Astrocyte (in vitro differentiated cells and primary cell): ENCODE data around the gene KLK5. TPM values are rescaled to one million over a fixed set of nuclear protein-coding genes. Genes with fewer than 3 reads are reported as not detected.

Source experiments
- DNase-seq: peaks from one replicate; pipeline ENCODE4 v3.0.0-alpha.2; 2010; ENCODE audit warnings: low read depth
- FAIRE-seq: peaks from 2 replicates; lab custom pipeline; 2011; peaks lifted over from hg19 to GRCh38; lab: Jason Lieb, UNC
- H2AFZ ChIP-seq: 2 replicates; pipeline ENCODE4 v1.6.0; 2012; ENCODE audit warnings: low read depth, low read length, inconsistent platforms
- H3K27ac ChIP-seq: 2 replicates; pipeline ENCODE4 v1.5.1; 2011; ENCODE audit warnings: low read depth, low read length, inconsistent platforms
- H3K27me3 ChIP-seq: 2 replicates; pipeline ENCODE4 v1.6.0; 2011; ENCODE audit warnings: low read length, inconsistent platforms; ENCODE audit not compliant: insufficient read depth
- H3K36me3 ChIP-seq: 2 replicates; pipeline ENCODE4 v1.5.1; 2011; ENCODE audit warnings: low read length, inconsistent platforms; ENCODE audit not compliant: insufficient read depth
- H3K4me1 ChIP-seq: 2 replicates; pipeline ENCODE4 v1.5.1; 2011; ENCODE audit warnings: low read length, inconsistent platforms; ENCODE audit not compliant: insufficient read depth
- H3K4me2 ChIP-seq: 2 replicates; pipeline ENCODE4 v1.6.0; 2012; ENCODE audit warnings: low read length, inconsistent platforms
- H3K4me3 ChIP-seq: 2 replicates; pipeline ENCODE4 v1.5.1; 2011; ENCODE audit warnings: low read depth, mild to moderate bottlenecking, low read length, inconsistent platforms; ENCODE audit not compliant: insufficient read depth
- H3K79me2 ChIP-seq: 2 replicates; pipeline ENCODE4 v1.6.0; 2012; ENCODE audit warnings: mild to moderate bottlenecking, low read length, inconsistent platforms; ENCODE audit not compliant: insufficient read depth
- H3K9ac ChIP-seq: 2 replicates; pipeline ENCODE4 v1.6.0; 2012; ENCODE audit warnings: mild to moderate bottlenecking, low read length, inconsistent platforms
- H3K9me3 ChIP-seq: 2 replicates; pipeline ENCODE4 v1.5.1; 2012; ENCODE audit warnings: low read depth, mild to moderate bottlenecking, low read length, inconsistent platforms; ENCODE audit not compliant: insufficient read depth
- H4K20me1 ChIP-seq: 2 replicates; pipeline ENCODE4 v1.6.0; 2012; ENCODE audit warnings: low read length, inconsistent platforms; ENCODE audit not compliant: insufficient read depth
- H3K27ac Mint-ChIP-seq: one replicate; pipeline ENCODE4 v1.8.0; 2021; ENCODE audit warnings: mild to moderate bottlenecking, mixed read lengths; ENCODE audit not compliant: unreplicated experiment
- H3K27me3 Mint-ChIP-seq: one replicate; pipeline ENCODE4 v1.8.0; 2021; ENCODE audit warnings: low read depth, mixed read lengths; ENCODE audit not compliant: unreplicated experiment
- H3K36me3 Mint-ChIP-seq: one replicate; pipeline ENCODE4 v1.8.0; 2021; ENCODE audit warnings: low read depth, mixed read lengths; ENCODE audit not compliant: unreplicated experiment
- H3K4me1 Mint-ChIP-seq: one replicate; pipeline ENCODE4 v1.8.0; 2021; ENCODE audit warnings: low read depth, mixed read lengths; ENCODE audit not compliant: unreplicated experiment
- H3K4me3 Mint-ChIP-seq: one replicate; pipeline ENCODE4 v1.8.0; 2021; ENCODE audit warnings: mild to moderate bottlenecking, moderate library complexity, mixed read lengths; ENCODE audit not compliant: unreplicated experiment
- H3K9me3 Mint-ChIP-seq: one replicate; pipeline ENCODE4 v1.8.0; 2021; ENCODE audit warnings: mild to moderate bottlenecking, mixed read lengths; ENCODE audit not compliant: unreplicated experiment
- EZH2 ChIP-seq: IDR thresholded peaks from 2 replicates; pipeline ENCODE4 v1.6.1; 2012; ENCODE audit warnings: mild to moderate bottlenecking, low read length, inconsistent platforms; ENCODE audit not compliant: insufficient read depth
- total RNA-seq: library from RNA; stranded (reverse); gene quantifications from 2 replicates; pipeline ENCODE4 v1.2.1, GENCODE V29; 2021
- TF ChIP-seq, protein P1 (sequence below): IDR thresholded peaks from 2 replicates; pipeline ENCODE4 v1.5.1; 2011; ENCODE audit warnings: low read depth, mild to moderate bottlenecking, inconsistent platforms, low read length, moderate library complexity; ENCODE audit not compliant: insufficient read depth

The KLK5 gene
- total RNA-seq, 1 donor from 2014 or later: not detected

DNA sequence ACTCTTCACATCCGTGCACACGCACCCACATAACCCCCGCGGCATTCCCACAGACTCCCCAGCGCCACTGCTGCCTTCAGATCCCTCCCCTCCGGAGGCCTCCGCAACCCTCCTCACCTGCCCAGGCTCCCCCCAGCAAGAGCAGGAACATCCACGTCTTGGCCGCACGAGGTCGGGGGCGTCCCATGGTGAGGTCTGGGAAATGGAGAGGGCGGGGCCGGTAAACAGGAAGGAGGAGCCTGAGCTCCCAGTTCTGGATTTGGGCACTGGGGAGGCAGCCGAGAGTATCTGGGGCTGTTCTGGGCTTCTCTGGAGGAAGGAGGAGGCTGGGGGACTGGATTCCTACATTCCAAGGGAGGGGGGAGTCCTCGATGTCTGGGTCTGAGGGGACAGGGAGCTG lies 48.1 kb upstream of the KLK5 start:
- no peak overlapping the region for H3K4me3 Mint-ChIP-seq

DNA sequence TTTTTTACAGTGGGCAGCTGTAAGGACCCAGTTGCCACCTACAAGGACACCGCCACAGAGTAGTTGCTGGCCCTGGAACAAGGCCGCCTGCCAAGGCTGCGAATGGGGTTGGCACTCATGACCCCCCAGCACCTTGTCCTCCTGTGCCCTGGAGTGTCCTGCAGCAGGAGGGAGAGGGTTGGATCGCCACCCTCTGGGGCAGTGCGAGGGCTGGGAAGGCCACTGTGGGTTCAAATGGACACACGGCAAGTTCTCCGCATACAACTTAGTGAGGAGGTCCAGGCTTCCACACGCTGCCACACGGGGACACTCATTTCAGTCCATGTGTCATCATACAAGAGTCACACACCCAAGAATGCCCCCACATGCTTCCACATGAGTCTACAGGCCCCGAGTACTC lies 47.6 kb upstream of the KLK5 start:
- H3K27ac Mint-ChIP-seq: no peak overlapping the region
- H3K9ac ChIP-seq: no peak overlapping the region
- H3K9me3 Mint-ChIP-seq: peaks cover 3% of the 10 kb centered on the region
- TF ChIP-seq, protein P1, sequence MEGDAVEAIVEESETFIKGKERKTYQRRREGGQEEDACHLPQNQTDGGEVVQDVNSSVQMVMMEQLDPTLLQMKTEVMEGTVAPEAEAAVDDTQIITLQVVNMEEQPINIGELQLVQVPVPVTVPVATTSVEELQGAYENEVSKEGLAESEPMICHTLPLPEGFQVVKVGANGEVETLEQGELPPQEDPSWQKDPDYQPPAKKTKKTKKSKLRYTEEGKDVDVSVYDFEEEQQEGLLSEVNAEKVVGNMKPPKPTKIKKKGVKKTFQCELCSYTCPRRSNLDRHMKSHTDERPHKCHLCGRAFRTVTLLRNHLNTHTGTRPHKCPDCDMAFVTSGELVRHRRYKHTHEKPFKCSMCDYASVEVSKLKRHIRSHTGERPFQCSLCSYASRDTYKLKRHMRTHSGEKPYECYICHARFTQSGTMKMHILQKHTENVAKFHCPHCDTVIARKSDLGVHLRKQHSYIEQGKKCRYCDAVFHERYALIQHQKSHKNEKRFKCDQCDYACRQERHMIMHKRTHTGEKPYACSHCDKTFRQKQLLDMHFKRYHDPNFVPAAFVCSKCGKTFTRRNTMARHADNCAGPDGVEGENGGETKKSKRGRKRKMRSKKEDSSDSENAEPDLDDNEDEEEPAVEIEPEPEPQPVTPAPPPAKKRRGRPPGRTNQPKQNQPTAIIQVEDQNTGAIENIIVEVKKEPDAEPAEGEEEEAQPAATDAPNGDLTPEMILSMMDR: no peak
- TF ChIP-seq EZH2: no peak
- no peaks in the 10 kb centered on the region for H3K36me3 ChIP-seq
- H2AFZ ChIP-seq: no peak overlapping the region
- no peaks in the 10 kb centered on the region for H3K79me2 ChIP-seq
- H3K4me1 ChIP-seq: no peaks in the 10 kb centered on the region
- no peaks in the 10 kb centered on the region for H4K20me1 ChIP-seq
- no peaks in the 10 kb centered on the region for H3K36me3 Mint-ChIP-seq
- H3K27ac ChIP-seq: no peak overlapping the region
- no peaks in the 10 kb centered on the region for H3K4me1 Mint-ChIP-seq
- no peak overlapping the region for H3K4me3 ChIP-seq
- DNase-seq (no peak), FAIRE-seq (no peak)
- H3K27me3 Mint-ChIP-seq: peaks cover 40% of the 10 kb centered on the region
- peaks cover 2% of the 10 kb centered on the region for H3K9me3 ChIP-seq
- H3K27me3 ChIP-seq: no peaks in the 10 kb centered on the region
- H3K4me2 ChIP-seq: no peak overlapping the region
- H3K4me3 Mint-ChIP-seq: no peak overlapping the region

More for the DNA sequence above, 48.1 kb upstream of the KLK5 start:
- Histone ChIP-seq H3K9ac (no peak overlapping the region), H3K79me2 (no peaks in the 10 kb centered on the region), H3K4me2 (no peak overlapping the region), H4K20me1 (no peaks in the 10 kb centered on the region), H3K27ac (no peak overlapping the region), H3K27me3 (no peaks in the 10 kb centered on the region), H3K9me3 (peaks cover 2% of the 10 kb centered on the region), H3K4me1 (no peaks in the 10 kb centered on the region), H2AFZ (no peak overlapping the region), H3K4me3 (no peak overlapping the region), H3K36me3 (no peaks in the 10 kb centered on the region)
- H3K27ac Mint-ChIP-seq: no peak overlapping the region
- peaks cover 3% of the 10 kb centered on the region for H3K9me3 Mint-ChIP-seq
- DNase-seq: no peak
- no peak for FAIRE-seq
- peaks cover 42% of the 10 kb centered on the region for H3K27me3 Mint-ChIP-seq
- no peak for TF ChIP-seq EZH2
- TF ChIP-seq, protein P1: no peak
- H3K36me3 Mint-ChIP-seq: no peaks in the 10 kb centered on the region
- no peaks in the 10 kb centered on the region for H3K4me1 Mint-ChIP-seq

DNA sequence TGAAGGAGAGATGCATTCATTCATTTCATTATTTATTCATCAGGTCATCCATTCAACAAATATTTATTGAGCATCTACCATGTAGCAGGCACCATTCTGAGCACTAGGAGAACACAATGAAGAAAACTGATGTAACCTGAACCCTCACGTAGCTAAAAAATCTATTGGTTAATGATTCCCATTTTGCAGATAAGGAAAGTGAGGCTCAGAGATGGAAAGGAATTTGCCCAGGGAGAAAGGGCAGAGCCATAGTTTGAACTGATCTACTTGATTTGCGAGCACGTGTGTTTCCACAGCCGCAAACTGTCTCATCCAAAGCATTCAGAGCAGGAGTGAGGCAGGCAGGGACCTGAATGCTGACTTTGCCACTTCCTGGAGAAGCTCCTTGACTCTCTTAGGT lies 45.8 kb upstream of the KLK5 start:
- TF ChIP-seq, protein P1: no peak
- TF ChIP-seq EZH2: no peak
- Histone ChIP-seq H2AFZ (no peak overlapping the region), H3K4me3 (no peak overlapping the region), H3K9me3 (peaks cover 2% of the 10 kb centered on the region), H3K36me3 (no peaks in the 10 kb centered on the region), H3K27me3 (no peaks in the 10 kb centered on the region), H3K9ac (no peak overlapping the region), H3K79me2 (no peaks in the 10 kb centered on the region), H3K4me2 (no peak overlapping the region), H3K27ac (no peak overlapping the region), H4K20me1 (no peaks in the 10 kb centered on the region), H3K4me1 (no peaks in the 10 kb centered on the region)
- FAIRE-seq (no peak), DNase-seq (no peak)
- H3K36me3 Mint-ChIP-seq: no peaks in the 10 kb centered on the region
- H3K9me3 Mint-ChIP-seq: peaks cover 2% of the 10 kb centered on the region
- H3K27ac Mint-ChIP-seq: no peak overlapping the region
- no peak overlapping the region for H3K4me3 Mint-ChIP-seq
- H3K4me1 Mint-ChIP-seq: no peaks in the 10 kb centered on the region
- peaks cover 31% of the 10 kb centered on the region for H3K27me3 Mint-ChIP-seq
